HFFc6 (cell line): ENCODE data around the gene MIPEP. TPM values are rescaled to one million over a fixed set of nuclear protein-coding genes. Genes with fewer than 3 reads are reported as not detected.

Source experiments
- DNase-seq: peaks from one replicate; pipeline ENCODE4 v3.0.0-alpha.2; 2018
- H3K27ac Mint-ChIP-seq: 2 replicates; pipeline ENCODE4 v1.8.0; 2020; ENCODE audit warnings: mild to moderate bottlenecking, mixed read lengths
- H3K27me3 Mint-ChIP-seq: 2 replicates; pipeline ENCODE4 v1.8.0; 2021; ENCODE audit warnings: mild to moderate bottlenecking, moderate library complexity, mixed read lengths; ENCODE audit not compliant: insufficient read depth
- H3K36me3 Mint-ChIP-seq: 2 replicates; pipeline ENCODE4 v1.8.0; 2021; ENCODE audit warnings: low read depth, mixed read lengths
- H3K4me1 Mint-ChIP-seq: 2 replicates; pipeline ENCODE4 v1.8.0; 2020; ENCODE audit warnings: low read depth, mixed read lengths
- H3K4me3 Mint-ChIP-seq: 2 replicates; pipeline ENCODE4 v1.8.0; 2020; ENCODE audit warnings: mild to moderate bottlenecking, moderate library complexity, mixed read lengths
- H3K9me3 Mint-ChIP-seq: 2 replicates; pipeline ENCODE4 v1.8.0; 2020; ENCODE audit warnings: mild to moderate bottlenecking, mixed read lengths
- CTCF ChIP-seq: fragments of 200-600 bp; sonication (generic); IDR thresholded peaks from 2 replicates; pipeline ENCODE4 v1.5.0; 2021; ENCODE audit warnings: antibody characterized with exemption, mild to moderate bottlenecking
- total RNA-seq, 6 experiments: library from RNA; stranded (reverse); fragmentation: NEBNext Ultra II Directional; extraction: Animal tissue kit (Norgen Biotek cat#: 25700); gene quantifications; 2 replicates in 1 of 6; 3 replicates in 5 of 6; pipeline ENCODE4 v1.2.3, GENCODE V29; 2021

The MIPEP gene
- total RNA-seq, 6 experiments from 2014 or later, result 11.3 to 15.6 (median 13.1) TPM

GRCh38 chr13:23770428-23770827 lies 118.8 kb downstream of the MIPEP start:
- Mint-ChIP-seq H3K27ac (no peak overlapping the region), H3K36me3 (no peaks in the 10 kb centered on the region), H3K27me3 (no peaks in the 10 kb centered on the region), H3K4me1 (peaks cover 20% of the 10 kb centered on the region), H3K4me3 (no peak overlapping the region), H3K9me3 (no peaks in the 10 kb centered on the region)
- TF ChIP-seq CTCF, result no peak
- no peak for DNase-seq

GRCh38 chr13:23769401-23769800 lies 119.8 kb downstream of the MIPEP start:
- no peaks in the 10 kb centered on the region for H3K9me3 Mint-ChIP-seq
- DNase-seq, result no peak
- no peak overlapping the region for H3K4me3 Mint-ChIP-seq
- H3K4me1 Mint-ChIP-seq, result peaks cover 20% of the 10 kb centered on the region
- H3K27me3 Mint-ChIP-seq, result no peaks in the 10 kb centered on the region
- no peaks in the 10 kb centered on the region for H3K36me3 Mint-ChIP-seq
- no peak for TF ChIP-seq CTCF
- H3K27ac Mint-ChIP-seq, result no peak overlapping the region

- Mint-ChIP-seq H3K4me1 (peaks cover 15% of the 10 kb centered on the region), H3K9me3 (no peaks in the 10 kb centered on the region), H3K27me3 (no peaks in the 10 kb centered on the region), H3K4me3 (no peak overlapping the region), H3K36me3 (no peaks in the 10 kb centered on the region), H3K27ac (no peak overlapping the region)
- no peak for DNase-seq
- no peak for TF ChIP-seq CTCF
Measured at GRCh38 chr13:23767838-23768237, 121.4 kb downstream of the MIPEP start.

- TF ChIP-seq CTCF, result no peak
- no peak for DNase-seq
- no peak overlapping the region for H3K4me3 Mint-ChIP-seq
- H3K4me1 Mint-ChIP-seq, result peaks cover 6% of the 10 kb centered on the region
- H3K27ac Mint-ChIP-seq, result no peak overlapping the region
- no peaks in the 10 kb centered on the region for H3K36me3 Mint-ChIP-seq
- no peaks in the 10 kb centered on the region for H3K9me3 Mint-ChIP-seq
- no peaks in the 10 kb centered on the region for H3K27me3 Mint-ChIP-seq
Measured at GRCh38 chr13:23766939-23767338, 122.3 kb downstream of the MIPEP start.

- Mint-ChIP-seq H3K4me3 (no peak overlapping the region), H3K27ac (no peak overlapping the region), H3K27me3 (no peaks in the 10 kb centered on the region), H3K36me3 (no peaks in the 10 kb centered on the region), H3K9me3 (no peaks in the 10 kb centered on the region), H3K4me1 (no peaks in the 10 kb centered on the region; the same call in 1 of the 2 replicates)
- DNase-seq, result no peak
- no peak for TF ChIP-seq CTCF
Measured at GRCh38 chr13:23766283-23766682, 122.9 kb downstream of the MIPEP start.

GRCh38 chr13:23765531-23765930 lies 123.7 kb downstream of the MIPEP start:
- no peak for TF ChIP-seq CTCF
- Mint-ChIP-seq H3K4me1 (no peaks in the 10 kb centered on the region; the same call in 1 of the 2 replicates), H3K4me3 (no peak overlapping the region), H3K27ac (no peak overlapping the region), H3K36me3 (no peaks in the 10 kb centered on the region), H3K9me3 (no peaks in the 10 kb centered on the region), H3K27me3 (no peaks in the 10 kb centered on the region)
- DNase-seq, result no peak
